Kidney glomerular epithelial cell (primary cell): ENCODE results near the gene EVX1.

Experiments
- DNase-seq: peaks from one replicate; lab custom pipeline; 2025; lab: John Stamatoyannopoulos, UW

Gene EVX1

GRCh38 chr7:27249724-27250556 is 7.3 kb downstream of the EVX1 start:
- DNase-seq: no peak

GRCh38 chr7:27250557-27251070 is 8.0 kb downstream of the EVX1 start:
- DNase-seq: no peak

- no peak for DNase-seq
Observed at GRCh38 chr7:27251136-27251651, 8.6 kb downstream of the EVX1 start.

GRCh38 chr7:27251652-27252590 is 9.3 kb downstream of the EVX1 start:
- DNase-seq: no peak

- DNase-seq: no peak
Observed at GRCh38 chr7:27254625-27255024, 12.0 kb downstream of the EVX1 start.

GRCh38 chr7:27260211-27260610 is 17.6 kb downstream of the EVX1 start:
- no peak for DNase-seq

- DNase-seq: no peak
Observed at GRCh38 chr7:27262121-27262520, 19.5 kb downstream of the EVX1 start.

GRCh38 chr7:27263781-27264180 is 21.2 kb downstream of the EVX1 start:
- DNase-seq: no peak

GRCh38 chr7:27269455-27269854 is 26.9 kb downstream of the EVX1 start:
- DNase-seq: no peak

GRCh38 chr7:27271384-27271783 is 28.8 kb downstream of the EVX1 start:
- DNase-seq: no peak

- DNase-seq: peak; percentile 8
Observed at GRCh38 chr7:27277628-27278027, 35.0 kb downstream of the EVX1 start.

- DNase-seq: no peak
Observed at GRCh38 chr7:27283558-27283957, 41.0 kb downstream of the EVX1 start.

- no peak for DNase-seq
Observed at GRCh38 chr7:27295236-27295635, 52.6 kb downstream of the EVX1 start.

- no peak for DNase-seq
Observed at GRCh38 chr7:27297356-27297755, 54.8 kb downstream of the EVX1 start.
